Activated CD8-positive, alpha-beta T cell treated with anti-CD3 and anti-CD28 coated beads for 36 hours (primary cell): ENCODE data around the gene LSM14A. TPM values are rescaled to one million over a fixed set of nuclear protein-coding genes. Genes with fewer than 3 reads are reported as not detected.

Experiments
- ATAC-seq: fragments of 200-7000 bp; cut with Tn5 transposase; one replicate; pipeline ENCODE4 v1.10.0; 2021; ENCODE audit warnings: mild to moderate bottlenecking, moderate library complexity
- CTCF ChIA-PET: fragments of 350-600 bp; sonication (Branson Sonifier 250); formaldehyde crosslinking; loops from one replicate; lab custom pipeline; 2021; ENCODE audit warnings: antibody characterized with exemption; lab: Charles Lee
- POLR2A ChIA-PET: fragments of 350-600 bp; sonication (Branson Sonifier 250); formaldehyde crosslinking; loops from one replicate; lab custom pipeline; 2021; ENCODE audit warnings: antibody characterized with exemption; lab: Charles Lee
- DNase-seq: peaks from one replicate; pipeline ENCODE4 v3.0.0-alpha.2; 2020
- H3K27ac Mint-ChIP-seq: one replicate; pipeline ENCODE4 v1.8.0; 2021; ENCODE audit warnings: mild to moderate bottlenecking, mixed read lengths
- H3K27me3 Mint-ChIP-seq: one replicate; pipeline ENCODE4 v1.8.0; 2021; ENCODE audit warnings: mixed read lengths
- H3K36me3 Mint-ChIP-seq: one replicate; pipeline ENCODE4 v1.8.0; 2021; ENCODE audit warnings: low read depth, mixed read lengths
- H3K4me1 Mint-ChIP-seq: one replicate; pipeline ENCODE4 v1.8.0; 2021; ENCODE audit warnings: low read depth, mixed read lengths
- H3K4me3 Mint-ChIP-seq: one replicate; pipeline ENCODE4 v1.8.0; 2021; ENCODE audit warnings: mild to moderate bottlenecking, moderate library complexity, mixed read lengths
- H3K9me3 Mint-ChIP-seq: one replicate; pipeline ENCODE4 v1.8.0; 2021; ENCODE audit warnings: mixed read lengths
- CTCF ChIP-seq: fragments of 200-600 bp; IDR thresholded peaks from one replicate; pipeline ENCODE4 v1.8.0; 2022; ENCODE audit warnings: antibody characterized with exemption, mild to moderate bottlenecking
- intact Hi-C: fragments of 100-400 bp; cut with micrococcal nuclease; formaldehyde crosslinking; loops from one replicate; pipeline ENCODE4 v1.10.0; 2022
- total RNA-seq, 2 experiments: library from RNA; stranded (reverse); gene quantifications; one replicate each; pipeline ENCODE4 v1.2.3, GENCODE V29; 2021

The LSM14A gene
- total RNA-seq, 2 experiments from 2014 or later, result 98.6 to 99.3 TPM

GRCh38 chr19:34259367-34260095 is 87.2 kb downstream of the LSM14A start:
- intact Hi-C loops, result no loop called here
- H3K27ac Mint-ChIP-seq, result no peak overlapping the region
- DNase-seq, result no peak
- POLR2A ChIA-PET, result no interaction called here
- no peaks in the 10 kb centered on the region for H3K27me3 Mint-ChIP-seq
- no peak for ATAC-seq
- CTCF ChIA-PET, result interaction anchor here (1.0 kb wide), 1 partner anchor 10 kb away, joined by 3 read pairs; no protein-coding TSS in a partner anchor
- H3K36me3 Mint-ChIP-seq, result peaks cover 7% of the 10 kb centered on the region
- H3K4me3 Mint-ChIP-seq, result no peak overlapping the region
- no peaks in the 10 kb centered on the region for H3K9me3 Mint-ChIP-seq
- H3K4me1 Mint-ChIP-seq, result peaks cover 35% of the 10 kb centered on the region
- TF ChIP-seq CTCF, result no peak

GRCh38 chr19:34260771-34261173 is 88.5 kb downstream of the LSM14A start:
- H3K9me3 Mint-ChIP-seq, result no peaks in the 10 kb centered on the region
- H3K4me3 Mint-ChIP-seq, result no peak overlapping the region
- intact Hi-C loops, result no loop called here
- H3K4me1 Mint-ChIP-seq, result peaks cover 38% of the 10 kb centered on the region
- DNase-seq (no peak), ATAC-seq (no peak)
- ChIA-PET CTCF (interaction anchor here (0.7 to 1.1 kb wide), 2 partner anchors 11 to 78 kb away, joined by 3 to 4 read pairs; no protein-coding TSS in a partner anchor), POLR2A (no interaction called here)
- no peaks in the 10 kb centered on the region for H3K27me3 Mint-ChIP-seq
- TF ChIP-seq CTCF, result no peak
- peaks cover 5% of the 10 kb centered on the region for H3K36me3 Mint-ChIP-seq
- H3K27ac Mint-ChIP-seq, result no peak overlapping the region

GRCh38 chr19:34261334-34262109 is 89.2 kb downstream of the LSM14A start:
- Mint-ChIP-seq H3K27ac (no peak overlapping the region), H3K9me3 (no peaks in the 10 kb centered on the region), H3K4me3 (no peak overlapping the region), H3K36me3 (peaks cover 5% of the 10 kb centered on the region), H3K4me1 (peaks cover 37% of the 10 kb centered on the region), H3K27me3 (no peaks in the 10 kb centered on the region)
- CTCF ChIA-PET, result interaction anchor here (0.7 to 1.4 kb wide), 3 partner anchors 12 to 77 kb away, joined by 3 to 5 read pairs (median 4); no protein-coding TSS in a partner anchor
- intact Hi-C loops, result no loop called here
- POLR2A ChIA-PET, result no interaction called here
- DNase-seq (no peak), ATAC-seq (no peak)
- TF ChIP-seq CTCF, result no peak

- no peak overlapping the region for H3K4me3 Mint-ChIP-seq
- H3K9me3 Mint-ChIP-seq, result no peaks in the 10 kb centered on the region
- TF ChIP-seq CTCF, result no peak
- intact Hi-C loops, result no loop called here
- ChIA-PET CTCF (no interaction called here), POLR2A (no interaction called here)
- H3K4me1 Mint-ChIP-seq, result peaks cover 30% of the 10 kb centered on the region
- ATAC-seq, result no peak
- peaks cover 5% of the 10 kb centered on the region for H3K36me3 Mint-ChIP-seq
- H3K27me3 Mint-ChIP-seq, result no peaks in the 10 kb centered on the region
- no peak for DNase-seq
- no peak overlapping the region for H3K27ac Mint-ChIP-seq
Observed at GRCh38 chr19:34263745-34264237, 91.5 kb downstream of the LSM14A start.

- TF ChIP-seq CTCF, result no peak
- peaks cover 36% of the 10 kb centered on the region for H3K4me1 Mint-ChIP-seq
- POLR2A ChIA-PET, result no interaction called here
Observed at GRCh38 chr19:34265221-34265650, 92.9 kb downstream of the LSM14A start.

More at GRCh38 chr19:34265221-34265650, 92.9 kb downstream of the LSM14A start:
- H3K27me3 Mint-ChIP-seq, result no peaks in the 10 kb centered on the region
- H3K27ac Mint-ChIP-seq, result no peak overlapping the region
- ATAC-seq (no peak), DNase-seq (no peak)
- H3K4me3 Mint-ChIP-seq, result no peak overlapping the region
- CTCF ChIA-PET, result no interaction called here
- intact Hi-C loops, result no loop called here
- H3K36me3 Mint-ChIP-seq, result no peaks in the 10 kb centered on the region
- H3K9me3 Mint-ChIP-seq, result no peaks in the 10 kb centered on the region
